Astrocyte (in vitro differentiated cells and primary cell): ENCODE data around the gene ERFE. TPM values are rescaled to one million over a fixed set of nuclear protein-coding genes. Genes with fewer than 3 reads are reported as not detected.

Experiments used
- DNase-seq: peaks from one replicate; pipeline ENCODE4 v3.0.0-alpha.2; 2010; ENCODE audit warnings: low read depth
- FAIRE-seq: peaks from 2 replicates; lab custom pipeline; 2011; peaks lifted over from hg19 to GRCh38; lab: Jason Lieb, UNC
- H2AFZ ChIP-seq: 2 replicates; pipeline ENCODE4 v1.6.0; 2012; ENCODE audit warnings: low read depth, low read length, inconsistent platforms
- H3K27ac ChIP-seq: 2 replicates; pipeline ENCODE4 v1.5.1; 2011; ENCODE audit warnings: low read depth, low read length, inconsistent platforms
- H3K27me3 ChIP-seq: 2 replicates; pipeline ENCODE4 v1.6.0; 2011; ENCODE audit warnings: low read length, inconsistent platforms; ENCODE audit not compliant: insufficient read depth
- H3K36me3 ChIP-seq: 2 replicates; pipeline ENCODE4 v1.5.1; 2011; ENCODE audit warnings: low read length, inconsistent platforms; ENCODE audit not compliant: insufficient read depth
- H3K4me1 ChIP-seq: 2 replicates; pipeline ENCODE4 v1.5.1; 2011; ENCODE audit warnings: low read length, inconsistent platforms; ENCODE audit not compliant: insufficient read depth
- H3K4me2 ChIP-seq: 2 replicates; pipeline ENCODE4 v1.6.0; 2012; ENCODE audit warnings: low read length, inconsistent platforms
- H3K4me3 ChIP-seq: 2 replicates; pipeline ENCODE4 v1.5.1; 2011; ENCODE audit warnings: low read depth, mild to moderate bottlenecking, low read length, inconsistent platforms; ENCODE audit not compliant: insufficient read depth
- H3K79me2 ChIP-seq: 2 replicates; pipeline ENCODE4 v1.6.0; 2012; ENCODE audit warnings: mild to moderate bottlenecking, low read length, inconsistent platforms; ENCODE audit not compliant: insufficient read depth
- H3K9ac ChIP-seq: 2 replicates; pipeline ENCODE4 v1.6.0; 2012; ENCODE audit warnings: mild to moderate bottlenecking, low read length, inconsistent platforms
- H3K9me3 ChIP-seq: 2 replicates; pipeline ENCODE4 v1.5.1; 2012; ENCODE audit warnings: low read depth, mild to moderate bottlenecking, low read length, inconsistent platforms; ENCODE audit not compliant: insufficient read depth
- H4K20me1 ChIP-seq: 2 replicates; pipeline ENCODE4 v1.6.0; 2012; ENCODE audit warnings: low read length, inconsistent platforms; ENCODE audit not compliant: insufficient read depth
- H3K27ac Mint-ChIP-seq: one replicate; pipeline ENCODE4 v1.8.0; 2021; ENCODE audit warnings: mild to moderate bottlenecking, mixed read lengths; ENCODE audit not compliant: unreplicated experiment
- H3K27me3 Mint-ChIP-seq: one replicate; pipeline ENCODE4 v1.8.0; 2021; ENCODE audit warnings: low read depth, mixed read lengths; ENCODE audit not compliant: unreplicated experiment
- H3K36me3 Mint-ChIP-seq: one replicate; pipeline ENCODE4 v1.8.0; 2021; ENCODE audit warnings: low read depth, mixed read lengths; ENCODE audit not compliant: unreplicated experiment
- H3K4me1 Mint-ChIP-seq: one replicate; pipeline ENCODE4 v1.8.0; 2021; ENCODE audit warnings: low read depth, mixed read lengths; ENCODE audit not compliant: unreplicated experiment
- H3K4me3 Mint-ChIP-seq: one replicate; pipeline ENCODE4 v1.8.0; 2021; ENCODE audit warnings: mild to moderate bottlenecking, moderate library complexity, mixed read lengths; ENCODE audit not compliant: unreplicated experiment
- H3K9me3 Mint-ChIP-seq: one replicate; pipeline ENCODE4 v1.8.0; 2021; ENCODE audit warnings: mild to moderate bottlenecking, mixed read lengths; ENCODE audit not compliant: unreplicated experiment
- CTCF ChIP-seq: IDR thresholded peaks from 2 replicates; pipeline ENCODE4 v1.5.1; 2011; ENCODE audit warnings: low read depth, mild to moderate bottlenecking, inconsistent platforms, low read length, moderate library complexity; ENCODE audit not compliant: insufficient read depth
- EZH2 ChIP-seq: IDR thresholded peaks from 2 replicates; pipeline ENCODE4 v1.6.1; 2012; ENCODE audit warnings: mild to moderate bottlenecking, low read length, inconsistent platforms; ENCODE audit not compliant: insufficient read depth
- total RNA-seq: library from RNA; stranded (reverse); gene quantifications from 2 replicates; pipeline ENCODE4 v1.2.1, GENCODE V29; 2021

Gene ERFE
- total RNA-seq, 1 donor from 2014 or later, result 1.4 TPM

- Mint-ChIP-seq H3K27ac (no peak overlapping the region), H3K36me3 (peaks cover 4% of the 10 kb centered on the region), H3K4me3 (no peak overlapping the region), H3K9me3 (peaks cover 16% of the 10 kb centered on the region), H3K27me3 (peaks cover 26% of the 10 kb centered on the region), H3K4me1 (no peaks in the 10 kb centered on the region)
- no peak for TF ChIP-seq CTCF
- TF ChIP-seq EZH2, result no peak
- peaks cover 5% of the 10 kb centered on the region for H3K27me3 ChIP-seq
- H3K36me3 ChIP-seq, result no peaks in the 10 kb centered on the region
- H3K4me3 ChIP-seq, result no peak overlapping the region
- FAIRE-seq, result no peak
- no peaks in the 10 kb centered on the region for H3K79me2 ChIP-seq
- H2AFZ ChIP-seq, result no peak overlapping the region
- DNase-seq, result no peak
- no peak overlapping the region for H3K27ac ChIP-seq
- H3K9ac ChIP-seq, result no peak overlapping the region
- peaks cover 3% of the 10 kb centered on the region for H3K4me1 ChIP-seq
- H4K20me1 ChIP-seq, result no peaks in the 10 kb centered on the region
- peaks cover 12% of the 10 kb centered on the region for H3K9me3 ChIP-seq
- H3K4me2 ChIP-seq, result no peak overlapping the region
These were observed 41.3 kb upstream of the ERFE start for GRCh38 chr2:238117199-238118154.

- DNase-seq, result no peak
- no peak overlapping the region for H3K4me3 ChIP-seq
- peaks cover 5% of the 10 kb centered on the region for H3K27me3 ChIP-seq
- Mint-ChIP-seq H3K4me3 (no peak overlapping the region), H3K9me3 (peaks cover 2% of the 10 kb centered on the region), H3K27ac (no peak overlapping the region), H3K27me3 (peaks cover 30% of the 10 kb centered on the region), H3K36me3 (peaks cover 4% of the 10 kb centered on the region), H3K4me1 (no peaks in the 10 kb centered on the region)
- no peaks in the 10 kb centered on the region for H3K79me2 ChIP-seq
- no peak overlapping the region for H2AFZ ChIP-seq
- no peak for FAIRE-seq
- peaks cover 3% of the 10 kb centered on the region for H3K4me1 ChIP-seq
- no peaks in the 10 kb centered on the region for H3K36me3 ChIP-seq
- TF ChIP-seq CTCF, result no peak
- no peak for TF ChIP-seq EZH2
- no peak overlapping the region for H3K9ac ChIP-seq
- H3K9me3 ChIP-seq, result peaks cover 4% of the 10 kb centered on the region
- no peak overlapping the region for H3K27ac ChIP-seq
- no peaks in the 10 kb centered on the region for H4K20me1 ChIP-seq
- no peak overlapping the region for H3K4me2 ChIP-seq
These were observed 38.9 kb upstream of the ERFE start for GRCh38 chr2:238119756-238120462.
